ENCODE measurements around the gene FBLN2. TPM values are rescaled to one million over a fixed set of nuclear protein-coding genes. Genes with fewer than 3 reads are reported as not detected.

FBLN2 gene
- polyA plus RNA-seq, 1 of the 3 experiments (the other 2 are of a cell fraction): 5.2 TPM

GRCh38 chr3:13598926-13599886, 50.3 kb downstream of the FBLN2 start:
- H3K4me2 ChIP-seq: no peak overlapping the region

More at GRCh38 chr3:13598926-13599886, 50.3 kb downstream of the FBLN2 start:
- H3K9ac ChIP-seq: no peak overlapping the region
- H3K9me2 ChIP-seq: no peaks in the 10 kb centered on the region
- DNase-seq: no peak
- no peaks in the 10 kb centered on the region for H3K27me3 ChIP-seq (ENCODE audit: insufficient read depth)
- no peaks in the 10 kb centered on the region for H4K20me1 ChIP-seq (ENCODE audit: insufficient read depth)
- no peaks in the 10 kb centered on the region for H3K9me3 ChIP-seq
- TF ChIP-seq CHD2 (IDR thresholded peaks at IDR 0.05; ENCODE audit: low read length, partially characterized antibody): no peak
- TF ChIP-seq USF2 (IDR thresholded peaks at IDR 0.05; ENCODE audit: borderline replicate concordance, low read depth, low read length): no peak
- no peak for TF ChIP-seq TCF12 (IDR thresholded peaks at IDR 0.05)
- TF ChIP-seq SIN3A (IDR thresholded peaks at IDR 0.05; ENCODE audit: borderline replicate concordance, low read depth, low read length): no peak
- TF ChIP-seq ZBTB33 (IDR thresholded peaks at IDR 0.05; ENCODE audit: borderline replicate concordance, low read depth): no peak
- no peak for TF ChIP-seq FOXM1 (IDR thresholded peaks at IDR 0.05; ENCODE audit: low read depth)
- TF ChIP-seq NRF1 (IDR thresholded peaks at IDR 0.05; ENCODE audit: low read depth, low read length): no peak
- no peak for TF ChIP-seq IRF3 (IDR thresholded peaks at IDR 0.05; ENCODE audit: low read depth, low read length)
- TF ChIP-seq YY1 (IDR thresholded peaks at IDR 0.05; ENCODE audit: low read depth): no peak
- TF ChIP-seq JUND (IDR thresholded peaks at IDR 0.05): no peak
- TF ChIP-seq MXI1 (IDR thresholded peaks at IDR 0.05; ENCODE audit: low read depth, low read length): no peak
- no peak for TF ChIP-seq EP300 (IDR thresholded peaks at IDR 0.05; ENCODE audit: borderline replicate concordance in 1 of 2, low read depth in 1 of 2, low read length in 1 of 2)
- no peak for TF ChIP-seq TAF1 (IDR thresholded peaks at IDR 0.05; ENCODE audit: borderline replicate concordance, low read depth, low read length)
- no peak for TF ChIP-seq SMC3 (IDR thresholded peaks at IDR 0.05; ENCODE audit: low read depth, low read length)
- no peak for TF ChIP-seq RCOR1 (IDR thresholded peaks at IDR 0.05; ENCODE audit: low read length)
- no peak for TF ChIP-seq GATA2 (CRISPR knock-in tag; IDR thresholded peaks at IDR 0.05)
- WGBS (ENCODE audit: low lambda C conversion rate): 50% methylated on average over 10 of the region's 10 CpGs
- POLR2A ChIA-PET: no interaction called here
- no peaks in the 10 kb centered on the region for H3K36me3 ChIP-seq (replicated peaks in 1 of 2; ENCODE audit: control insufficient read depth in 1 of 2, insufficient read depth in 2 of 2, low read length in 1 of 2)
- no peak overlapping the region for H3K4me3 ChIP-seq (ENCODE audit: low read depth in 2 of 2, low read length in 1 of 2)
- H3K79me2 ChIP-seq (ENCODE audit: insufficient read depth): no peaks in the 10 kb centered on the region
- H3K4me1 ChIP-seq (ENCODE audit: control insufficient read depth in 1 of 2, insufficient read depth in 2 of 2, low read depth in 1 of 2, low read length in 1 of 2): peaks cover 0 to 16% of the 10 kb centered on the region in 2 experiments; a peak in 1 of 4 replicates
- CTCF ChIA-PET: interaction anchor here (0.6 to 1.6 kb wide), 6 partner anchors 14 to 604 kb away, joined by 3 to 8 read pairs (median 4); no protein-coding TSS in a partner anchor
- H3K27ac ChIP-seq (ENCODE audit: low read depth in 2 of 2, low read length in 1 of 2): no peak overlapping the region
- H3F3A ChIP-seq (replicated peaks; ENCODE audit: insufficient read depth): no peaks in the 10 kb centered on the region
- no peak overlapping the region for H2AFZ ChIP-seq (ENCODE audit: low read depth)

All from SK-N-SH (cell line).